Urothelium cell line (cell line): Measurements from ENCODE around the gene SPOUT1.
"Not testable (repeated sequence)": the region's sequence is repeated elsewhere in the genome, so short reads cannot be mapped to it uniquely, and the experiment has no call there.

Experiments
- DNase-seq: peaks from one replicate; pipeline ENCODE4 v3.0.0; 2011; ENCODE audit warnings: low spot score, mixed read lengths
- FAIRE-seq: peaks from 2 replicates; lab custom pipeline; 2011; peaks lifted over from hg19 to GRCh38; lab: Jason Lieb, UNC

SPOUT1 gene

GRCh38 chr9:128829477-128830251 lies at the start of gene SPOUT1:
SPOUT1 (minus strand) TSS chr9:128829794; CDS start chr9:128829780, 14 bp downstream.
- FAIRE-seq: peak; percentile 89

GRCh38 chr9:128877852-128878251 lies 48.3 kb upstream of the SPOUT1 start:
- FAIRE-seq (no peak), DNase-seq (no peak)

More at GRCh38 chr9:128829477-128830251, at the start of gene SPOUT1:
- peak; percentile 99 for DNase-seq

- DNase-seq, FAIRE-seq: not testable (repeated sequence)
Observed at GRCh38 chr9:128870941-128871265, 41.3 kb upstream of the SPOUT1 start.

GRCh38 chr9:128870128-128870940 lies 40.7 kb upstream of the SPOUT1 start:
- DNase-seq (no peak), FAIRE-seq (no peak)

- DNase-seq: peak; percentile 80
- FAIRE-seq: no peak
Observed at GRCh38 chr9:128863647-128864046, 34.1 kb upstream of the SPOUT1 start.

GRCh38 chr9:128862401-128862851 lies 32.8 kb upstream of the SPOUT1 start:
- FAIRE-seq (no peak), DNase-seq (no peak)

GRCh38 chr9:128861501-128861900 lies 31.9 kb upstream of the SPOUT1 start:
- FAIRE-seq: no peak
- DNase-seq: no peak

- DNase-seq: no peak
- no peak for FAIRE-seq
Observed at GRCh38 chr9:128860937-128861336, 31.3 kb upstream of the SPOUT1 start.

GRCh38 chr9:128858476-128858875 lies 28.9 kb upstream of the SPOUT1 start:
- DNase-seq, FAIRE-seq: not testable (repeated sequence)

GRCh38 chr9:128854454-128854853 lies 24.9 kb upstream of the SPOUT1 start:
- not testable (repeated sequence) for DNase-seq

GRCh38 chr9:128852646-128853045 lies 23.1 kb upstream of the SPOUT1 start:
- FAIRE-seq, DNase-seq: not testable (repeated sequence)

More at GRCh38 chr9:128854454-128854853, 24.9 kb upstream of the SPOUT1 start:
- not testable (repeated sequence) for FAIRE-seq

- FAIRE-seq, DNase-seq: not testable (repeated sequence)
Observed at GRCh38 chr9:128851779-128852600, 22.4 kb upstream of the SPOUT1 start.

GRCh38 chr9:128851024-128851423 lies 21.4 kb upstream of the SPOUT1 start:
- not testable (repeated sequence) for DNase-seq, FAIRE-seq

- DNase-seq (no peak), FAIRE-seq (no peak)
Observed at GRCh38 chr9:128847803-128848202, 18.2 kb upstream of the SPOUT1 start.

GRCh38 chr9:128846680-128847030 lies 17.1 kb upstream of the SPOUT1 start:
- no peak for FAIRE-seq
- DNase-seq: no peak

GRCh38 chr9:128845186-128845931 lies 15.8 kb upstream of the SPOUT1 start:
- DNase-seq (no peak), FAIRE-seq (no peak)

- not testable (repeated sequence) for FAIRE-seq, DNase-seq
Observed at GRCh38 chr9:128843171-128843570, 13.6 kb upstream of the SPOUT1 start.

GRCh38 chr9:128841694-128842492 lies 12.3 kb upstream of the SPOUT1 start:
- no peak for FAIRE-seq
- DNase-seq: no peak

GRCh38 chr9:128840524-128840923 lies 10.9 kb upstream of the SPOUT1 start:
- FAIRE-seq: no peak

More at GRCh38 chr9:128840524-128840923, 10.9 kb upstream of the SPOUT1 start:
- DNase-seq: no peak
